ENCODE measurements around the gene HMG20B. TPM values are rescaled to one million over a fixed set of nuclear protein-coding genes. Genes with fewer than 3 reads are reported as not detected.

The HMG20B gene
- total RNA-seq, 1 donor from 2014 or later = 94.9 TPM

GRCh38 chr19:3614858-3615505, 42.2 kb downstream of the HMG20B start:
- TF ChIP-seq CTCF (IDR thresholded peaks at IDR 0.05; ENCODE audit: unreplicated experiment) = no peak
- no peaks in the 10 kb centered on the region for H3K27me3 Mint-ChIP-seq (ENCODE audit: low read depth)
- H3K36me3 Mint-ChIP-seq = peaks cover 7% of the 10 kb centered on the region
- H3K9me3 Mint-ChIP-seq = no peaks in the 10 kb centered on the region
- DNase-seq (ENCODE audit: low spot score in 2 of 2, unreplicated experiment in 2 of 2) = no peak
- no peaks in the 10 kb centered on the region for H3K4me1 Mint-ChIP-seq
- no peak overlapping the region for H3K27ac Mint-ChIP-seq
- no peak overlapping the region for H3K4me3 Mint-ChIP-seq

- Mint-ChIP-seq H3K27me3 (ENCODE audit: low read depth) (no peaks in the 10 kb centered on the region), H3K27ac (no peak overlapping the region), H3K9me3 (no peaks in the 10 kb centered on the region), H3K36me3 (peaks cover 7% of the 10 kb centered on the region), H3K4me3 (no peak overlapping the region), H3K4me1 (no peaks in the 10 kb centered on the region)
- DNase-seq (ENCODE audit: low spot score in 2 of 2, unreplicated experiment in 2 of 2) = no peak
- no peak for TF ChIP-seq CTCF (IDR thresholded peaks at IDR 0.05; ENCODE audit: unreplicated experiment)
These were observed 42.9 kb downstream of the HMG20B start for GRCh38 chr19:3615524-3616135.

- Mint-ChIP-seq H3K4me1 (no peaks in the 10 kb centered on the region), H3K9me3 (no peaks in the 10 kb centered on the region), H3K4me3 (no peak overlapping the region), H3K27ac (no peak overlapping the region), H3K36me3 (peaks cover 5% of the 10 kb centered on the region), H3K27me3 (ENCODE audit: low read depth) (no peaks in the 10 kb centered on the region)
- TF ChIP-seq CTCF (IDR thresholded peaks at IDR 0.05; ENCODE audit: unreplicated experiment) = no peak
- no peak for DNase-seq (ENCODE audit: low spot score in 2 of 2, unreplicated experiment in 2 of 2)
These were observed 44.7 kb downstream of the HMG20B start for GRCh38 chr19:3617463-3617862.

GRCh38 chr19:3618144-3618810, 45.5 kb downstream of the HMG20B start:
- DNase-seq (ENCODE audit: low spot score in 2 of 2, unreplicated experiment in 2 of 2) = peak in 1 of 2 experiments; percentile 63
- H3K9me3 Mint-ChIP-seq = no peaks in the 10 kb centered on the region
- peaks cover 8% of the 10 kb centered on the region for H3K36me3 Mint-ChIP-seq
- no peaks in the 10 kb centered on the region for H3K4me1 Mint-ChIP-seq
- H3K4me3 Mint-ChIP-seq = no peak overlapping the region
- TF ChIP-seq CTCF (IDR thresholded peaks at IDR 0.05; ENCODE audit: unreplicated experiment) = peak; percentile 90
- H3K27ac Mint-ChIP-seq = no peak overlapping the region
- H3K27me3 Mint-ChIP-seq (ENCODE audit: low read depth) = no peaks in the 10 kb centered on the region

- no peak for DNase-seq (ENCODE audit: low spot score in 2 of 2, unreplicated experiment in 2 of 2)
- Mint-ChIP-seq H3K36me3 (peaks cover 4% of the 10 kb centered on the region), H3K9me3 (no peaks in the 10 kb centered on the region)
These were observed 46.3 kb downstream of the HMG20B start for GRCh38 chr19:3618811-3619630.

More at GRCh38 chr19:3618811-3619630, 46.3 kb downstream of the HMG20B start:
- no peak overlapping the region for H3K27ac Mint-ChIP-seq
- no peaks in the 10 kb centered on the region for H3K4me1 Mint-ChIP-seq
- no peaks in the 10 kb centered on the region for H3K27me3 Mint-ChIP-seq (ENCODE audit: low read depth)
- peak; percentile 48 for TF ChIP-seq CTCF (IDR thresholded peaks at IDR 0.05; ENCODE audit: unreplicated experiment)
- no peak overlapping the region for H3K4me3 Mint-ChIP-seq
